Transverse colon (tissue), 4 donors: ENCODE results near the gene TTF2. TPM values are rescaled to one million over a fixed set of nuclear protein-coding genes. Genes with fewer than 3 reads are reported as not detected.

Experiments used
- DNase-seq: peaks from one replicate; pipeline ENCODE4 v3.0.0-alpha.2; 2019
- H3K27ac ChIP-seq, 4 donors: fragments of 200-600 bp; sonication (generic); 2 replicates each; pipeline ENCODE4 v1.5.1; 2016 to 2018; ENCODE audit warnings: inconsistent platforms in 4 of 4
- H3K27me3 ChIP-seq: fragments of 200-600 bp; sonication (generic); 2 replicates; pipeline ENCODE4 v1.5.1; 2017; ENCODE audit warnings: inconsistent platforms
- H3K36me3 ChIP-seq, 4 donors: fragments of 200-600 bp; sonication (generic); 2 replicates each; pipeline ENCODE4 v1.5.1; 2017 to 2019; ENCODE audit warnings: inconsistent platforms in 4 of 4
- H3K4me1 ChIP-seq, 4 donors: fragments of 200-600 bp; sonication (generic); 2 replicates each; pipeline ENCODE4 v1.5.1; 2017 to 2020; ENCODE audit warnings: inconsistent platforms in 4 of 4
- H3K4me3 ChIP-seq, 4 donors: fragments of 200-600 bp; sonication (generic); 1 replicate in 1 of 4; 2 replicates in 3 of 4; pipeline versions ENCODE4 v1.5.1 to v1.6.1; 2017 to 2019; ENCODE audit warnings: inconsistent platforms in 4 of 4
- H3K9me3 ChIP-seq, 2 donors: fragments of 200-600 bp; sonication (generic); 2 replicates each; pipeline ENCODE4 v1.5.1; 2017 to 2019; ENCODE audit warnings: inconsistent platforms in 2 of 2
- CTCF ChIP-seq, 5 experiments: fragments of 200-600 bp in 3 of 5; fragments of 450-650 bp in 2 of 5; sonication (generic) in 3 of 5; IDR thresholded peaks; 1 replicate in 2 of 5; 2 replicates in 3 of 5; pipeline ENCODE4 v1.5.1; 2016 to 2017; ENCODE audit warnings: antibody characterized with exemption in 5 of 5, inconsistent platforms in 3 of 5, mild to moderate bottlenecking in 2 of 5, moderate library complexity in 1 of 5
- EP300 ChIP-seq: sonication (generic); formaldehyde crosslinking; IDR thresholded peaks from one replicate; pipeline ENCODE4 v1.6.1; 2017; ENCODE audit warnings: antibody characterized with exemption, low read depth
- POLR2A ChIP-seq: fragments of 450-650 bp; IDR thresholded peaks from one replicate; pipeline ENCODE4 v1.6.1; 2016; ENCODE audit warnings: antibody characterized with exemption, mild to moderate bottlenecking, moderate library complexity
- POLR2AphosphoS5 ChIP-seq, 3 donors: sonication (generic); formaldehyde crosslinking; IDR thresholded peaks; one replicate each; pipeline ENCODE4 v1.6.1; 2016; ENCODE audit warnings: antibody characterized with exemption in 3 of 3
- WGBS, 2 donors: methylation state at CpG; one replicate each; pipeline ENCODE4 v1.1.5; 2018; ENCODE audit warnings: low coverage in 1 of 2; 5-methylcytosine and 5-hydroxymethylcytosine counted together
- in situ Hi-C, 4 donors: fragments of 200-750 bp; cut with MboI; loops; one replicate each; pipeline versions ENCODE4 v1.15.0 to v1.15.1; 2017; ENCODE audit warnings: low sequenced_read_pairs in 3 of 4, low pct_ligation_motif_present in 1 of 4, low pct_unique_long_range_greater_than_20kb in 1 of 4
- intact Hi-C: fragments of 100-400 bp; cut with DNase I; formaldehyde crosslinking; loops from one replicate; pipeline ENCODE4 v1.15.1; 2023; ENCODE audit warnings: low total_unique reads
- total RNA-seq, 4 donors: library from RNA; depleted of rRNA; stranded (reverse); fragments of >200 nt; gene quantifications; one replicate each; pipeline ENCODE4 v1.1.0, GENCODE V29; 2016

Gene TTF2
- total RNA-seq, 4 donors from 2014 or later = 9.6 to 25.9 (median 16.6) TPM

- TF ChIP-seq CTCF (IDR thresholded peaks at IDR 0.05) = no peak
- no peak for TF ChIP-seq EP300
- TF ChIP-seq POLR2A = no peak
- no peak for TF ChIP-seq POLR2AphosphoS5 (IDR thresholded peaks at IDR 0.05)
- 80 to 89% methylated on average over 3 of the region's 3 CpGs for WGBS, 2 donors
- Histone ChIP-seq H3K27me3 (no peaks in the 10 kb centered on the region), H3K4me3 (no peak overlapping the region), H3K4me1 (no peaks in the 10 kb centered on the region), H3K36me3 (no peaks in the 10 kb centered on the region), H3K27ac (no peak overlapping the region), H3K9me3 (no peaks in the 10 kb centered on the region)
- intact Hi-C loops = no loop called here
- in situ Hi-C loops = no loop called here
- no peak for DNase-seq
Observed at GRCh38 chr1:117015724-117016123, 44.4 kb upstream of the TTF2 start.

GRCh38 chr1:117017062-117017461, 43.1 kb upstream of the TTF2 start:
- intact Hi-C loops = no loop called here
- H3K27ac ChIP-seq = no peak overlapping the region
- 77 to 82% methylated on average over 3 to 4 of the region's 4 CpGs for WGBS, 2 donors
- no peaks in the 10 kb centered on the region for H3K27me3 ChIP-seq
- no peaks in the 10 kb centered on the region for H3K36me3 ChIP-seq
- no peak overlapping the region for H3K4me3 ChIP-seq
- no peaks in the 10 kb centered on the region for H3K9me3 ChIP-seq
- no peaks in the 10 kb centered on the region for H3K4me1 ChIP-seq
- in situ Hi-C loops = no loop called here
- DNase-seq = no peak
- TF ChIP-seq POLR2AphosphoS5 (IDR thresholded peaks at IDR 0.05) = no peak
- no peak for TF ChIP-seq CTCF (IDR thresholded peaks at IDR 0.05)
- no peak for TF ChIP-seq POLR2A

- Histone ChIP-seq H3K27ac (no peak overlapping the region), H3K9me3 (no peaks in the 10 kb centered on the region), H3K27me3 (no peaks in the 10 kb centered on the region), H3K36me3 (no peaks in the 10 kb centered on the region), H3K4me3 (no peak overlapping the region), H3K4me1 (no peaks in the 10 kb centered on the region)
- WGBS, 2 donors = 29% methylated on average over 3 of the region's 3 CpGs; no CpG with 5 or more reads in 1 of the 2 donors
- in situ Hi-C loops = no loop called here
- intact Hi-C loops = no loop called here
- DNase-seq = no peak
- no peak for TF ChIP-seq CTCF (IDR thresholded peaks at IDR 0.05)
Observed at GRCh38 chr1:117017648-117018047, 42.5 kb upstream of the TTF2 start.

- no peaks in the 10 kb centered on the region for H3K27me3 ChIP-seq
- TF ChIP-seq CTCF (IDR thresholded peaks at IDR 0.05) (no peak), EP300 (no peak), POLR2AphosphoS5 (IDR thresholded peaks at IDR 0.05) (no peak), POLR2A (no peak)
- no peaks in the 10 kb centered on the region for H3K4me1 ChIP-seq
- no peaks in the 10 kb centered on the region for H3K9me3 ChIP-seq
- H3K27ac ChIP-seq = no peak overlapping the region
- intact Hi-C loops = no loop called here
- no peak for DNase-seq
- no peaks in the 10 kb centered on the region for H3K36me3 ChIP-seq
- WGBS, 2 donors = 36% methylated on average over 1 of the region's 1 CpG; no CpG with 5 or more reads in 1 of the 2 donors
- in situ Hi-C loops = no loop called here
- H3K4me3 ChIP-seq = no peak overlapping the region
Observed at GRCh38 chr1:117020526-117021156, 39.5 kb upstream of the TTF2 start.
